ENCODE results near the gene AP1S3.

Gene AP1S3

DNA sequence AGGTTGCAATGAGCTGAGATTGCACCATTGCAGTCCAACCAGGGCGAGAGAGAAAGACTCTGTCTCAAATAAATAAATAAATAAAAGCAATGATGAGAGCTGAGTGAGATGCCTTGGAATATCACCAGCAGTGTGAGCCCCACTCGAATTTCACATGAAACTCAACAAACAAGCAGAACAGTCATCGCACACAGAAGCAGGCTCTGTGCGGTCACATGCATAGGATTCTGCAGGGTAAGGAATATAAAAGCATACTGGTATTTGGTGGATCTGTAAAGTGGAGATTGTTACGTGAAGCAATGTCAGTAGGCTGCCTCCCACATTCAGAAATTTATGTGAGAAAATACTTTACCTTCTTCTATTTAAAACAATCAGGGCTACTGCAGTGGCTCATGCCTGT is 18.0 kb upstream of the AP1S3 start:
- Histone ChIP-seq H3K4me3 (no peak overlapping the region), H3K27ac (no peak overlapping the region)

DNA sequence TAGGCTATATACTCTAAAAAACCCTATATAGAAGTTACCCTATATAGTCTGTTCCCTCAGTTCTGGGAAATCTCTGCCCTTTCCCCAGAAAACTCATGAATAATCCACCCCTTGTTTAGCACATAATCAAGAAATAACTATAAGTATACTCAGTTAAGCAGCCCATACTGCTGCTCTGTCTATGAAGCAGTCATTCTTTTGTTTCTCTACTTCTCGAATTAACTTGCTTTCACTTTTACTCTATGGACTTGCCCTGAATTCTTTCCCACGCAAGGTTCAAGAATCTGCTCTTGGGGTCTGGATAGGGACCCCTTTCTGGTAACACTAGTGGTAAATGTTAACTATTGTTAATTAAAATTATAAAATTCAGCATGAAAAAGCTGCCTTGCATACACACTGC is 17.4 kb upstream of the AP1S3 start:
- H3K27ac ChIP-seq: no peak overlapping the region
- H3K4me3 ChIP-seq: no peak overlapping the region

- Histone ChIP-seq H3K27ac (no peak overlapping the region), H3K4me3 (no peak overlapping the region)
Measured at GRCh38 chr2:223853425-223853837, 16.0 kb upstream of the AP1S3 start.

DNA sequence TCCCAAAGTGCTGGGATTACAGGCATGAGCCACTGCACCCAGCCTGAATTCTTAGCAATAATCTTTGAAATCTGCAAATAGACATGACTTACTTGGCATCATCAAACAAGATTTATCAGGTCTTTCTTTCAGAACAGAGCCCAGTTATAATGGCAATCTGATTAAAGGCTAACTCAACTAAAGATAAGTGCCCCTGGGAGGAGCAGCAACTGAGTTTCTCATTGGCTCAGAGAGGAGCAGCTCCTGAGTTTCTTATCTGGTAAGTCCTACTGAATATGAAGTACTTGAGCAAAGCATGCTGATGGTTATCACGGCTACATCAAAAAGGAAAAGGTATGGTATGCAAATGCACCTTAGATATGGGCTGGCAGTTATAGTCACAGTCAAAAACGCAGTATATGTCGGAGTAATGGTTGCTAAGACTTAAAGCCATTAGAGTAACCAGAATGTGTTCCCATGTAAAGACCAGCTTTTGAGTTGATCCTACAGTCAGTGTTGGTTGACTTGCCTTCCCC is 15.0 kb upstream of the AP1S3 start:
- Histone ChIP-seq H3K27ac (no peak overlapping the region), H3K4me3 (no peak overlapping the region)

DNA sequence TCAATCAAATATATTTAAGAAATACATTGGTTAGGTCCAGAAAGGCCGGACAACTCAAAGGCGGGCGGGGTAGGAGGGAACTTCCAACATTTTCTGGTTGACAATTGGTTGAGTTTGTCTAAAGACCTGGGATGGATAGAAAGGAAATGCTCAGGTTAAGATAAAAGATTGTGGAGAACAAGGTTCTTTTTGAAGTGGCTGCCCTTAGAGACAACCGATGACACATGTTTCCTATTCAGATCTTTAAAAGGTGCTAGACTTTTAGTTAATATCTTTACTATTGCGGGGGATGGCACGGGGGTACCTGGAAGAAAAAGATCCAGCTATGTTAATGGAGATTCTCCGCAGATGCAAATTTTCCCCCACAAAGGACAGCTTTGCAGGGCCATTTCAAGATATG is 10.0 kb upstream of the AP1S3 start:
- no peak overlapping the region for H3K27ac ChIP-seq
- H3K4me3 ChIP-seq: no peak overlapping the region

- no peak overlapping the region for H3K27ac ChIP-seq
- H3K4me3 ChIP-seq: no peak overlapping the region
Measured at GRCh38 chr2:223846515-223846914, 9.1 kb upstream of the AP1S3 start.

DNA sequence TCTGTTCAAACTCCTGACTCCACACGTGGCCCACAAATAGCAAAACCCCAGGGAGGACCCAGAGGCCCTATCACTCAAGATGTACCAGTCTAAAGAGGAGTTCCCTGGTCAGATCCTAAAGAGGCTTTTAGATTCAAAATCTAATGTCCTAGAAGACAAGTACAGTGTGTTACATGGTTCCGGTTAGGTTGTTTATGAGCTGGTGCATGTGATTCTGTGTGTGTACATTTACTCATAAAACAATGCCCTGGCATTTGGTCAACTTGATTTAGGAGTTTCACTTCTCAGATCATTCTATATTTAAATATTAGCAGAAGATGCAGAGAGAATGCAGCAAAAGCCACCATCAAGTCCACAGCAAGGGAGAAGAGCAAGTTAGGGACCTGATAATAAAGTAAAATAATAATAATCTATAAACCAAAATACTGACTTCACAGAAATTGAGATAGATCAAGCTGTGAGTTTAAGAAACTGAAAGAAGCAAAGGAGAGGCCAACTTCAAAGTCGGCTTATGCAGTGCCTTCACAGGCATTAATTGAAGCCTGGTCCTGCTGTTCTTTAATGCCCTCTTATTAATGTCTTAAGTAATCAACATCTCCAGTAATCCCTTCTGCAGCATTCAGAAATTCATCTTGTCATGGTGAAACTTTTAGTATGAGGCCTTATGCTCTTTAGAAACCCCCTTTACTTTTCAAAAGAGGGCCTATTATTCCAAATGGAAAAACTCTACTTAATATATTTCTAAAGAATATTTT is 4.2 kb upstream of the AP1S3 start:
- no peak overlapping the region for H3K4me3 ChIP-seq
- H3K27ac ChIP-seq: peak overlapping the region in 1 of 21 experiments; percentile 24

- Histone ChIP-seq H3K27ac (peak overlapping the region in 3 of 21 experiments; percentile 16 to 75 (median 72)), H3K4me3 (peak overlapping the region in 2 of 7 experiments; percentile 76 to 80)
Measured at GRCh38 chr2:223835701-223836532, 1.5 kb downstream of the AP1S3 start.

GRCh38 chr2:223834431-223834830 is 3.0 kb downstream of the AP1S3 start:
- Histone ChIP-seq H3K27ac (no peak overlapping the region), H3K4me3 (no peak overlapping the region)

- Histone ChIP-seq H3K4me3 (no peak overlapping the region), H3K27ac (no peak overlapping the region)
Measured at GRCh38 chr2:223832241-223832903, 5.0 kb downstream of the AP1S3 start.

- Histone ChIP-seq H3K27ac (no peak overlapping the region), H3K4me3 (no peak overlapping the region)
Measured at GRCh38 chr2:223829128-223829527, 8.3 kb downstream of the AP1S3 start.

- no peak overlapping the region for H3K4me3 ChIP-seq
- no peak overlapping the region for H3K27ac ChIP-seq
Measured at GRCh38 chr2:223828314-223828713, 9.1 kb downstream of the AP1S3 start.

- H3K27ac ChIP-seq: no peak overlapping the region
Measured at GRCh38 chr2:223826995-223827394, 10.4 kb downstream of the AP1S3 start.

GRCh38 chr2:223824301-223824700 is 13.1 kb downstream of the AP1S3 start:
- no peak overlapping the region for H3K4me3 ChIP-seq
- H3K27ac ChIP-seq: no peak overlapping the region

More at GRCh38 chr2:223826995-223827394, 10.4 kb downstream of the AP1S3 start:
- no peak overlapping the region for H3K4me3 ChIP-seq

GRCh38 chr2:223822818-223823217 is 14.6 kb downstream of the AP1S3 start:
- Histone ChIP-seq H3K4me3 (no peak overlapping the region), H3K27ac (no peak overlapping the region)

DNA sequence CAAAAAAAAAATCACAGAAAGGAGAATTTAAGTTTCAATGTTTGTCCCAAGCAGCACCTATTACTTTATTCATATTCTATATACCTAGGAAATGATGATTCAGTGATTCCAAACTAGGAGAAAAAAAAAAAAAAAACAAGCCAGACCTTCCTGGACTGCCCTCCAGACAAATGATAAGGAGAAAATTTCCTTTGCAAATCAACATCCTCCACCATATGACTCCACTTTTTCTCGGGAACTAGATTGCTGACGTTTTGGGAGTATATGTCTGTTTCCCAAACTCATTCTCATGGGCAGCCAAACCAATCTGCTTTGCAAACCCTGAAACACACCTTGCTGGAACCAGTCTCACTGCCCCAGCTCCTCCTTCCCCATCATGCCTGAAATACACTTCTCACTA is 16.8 kb downstream of the AP1S3 start:
- Histone ChIP-seq H3K27ac (no peak overlapping the region), H3K4me3 (no peak overlapping the region)

GRCh38 chr2:223819891-223820290 is 17.5 kb downstream of the AP1S3 start:
- Histone ChIP-seq H3K4me3 (no peak overlapping the region), H3K27ac (no peak overlapping the region)

GRCh38 chr2:223815884-223816570 is 21.4 kb downstream of the AP1S3 start:
- peak overlapping the region in 2 of 21 experiments; percentile 17 to 45 for H3K27ac ChIP-seq

DNA sequence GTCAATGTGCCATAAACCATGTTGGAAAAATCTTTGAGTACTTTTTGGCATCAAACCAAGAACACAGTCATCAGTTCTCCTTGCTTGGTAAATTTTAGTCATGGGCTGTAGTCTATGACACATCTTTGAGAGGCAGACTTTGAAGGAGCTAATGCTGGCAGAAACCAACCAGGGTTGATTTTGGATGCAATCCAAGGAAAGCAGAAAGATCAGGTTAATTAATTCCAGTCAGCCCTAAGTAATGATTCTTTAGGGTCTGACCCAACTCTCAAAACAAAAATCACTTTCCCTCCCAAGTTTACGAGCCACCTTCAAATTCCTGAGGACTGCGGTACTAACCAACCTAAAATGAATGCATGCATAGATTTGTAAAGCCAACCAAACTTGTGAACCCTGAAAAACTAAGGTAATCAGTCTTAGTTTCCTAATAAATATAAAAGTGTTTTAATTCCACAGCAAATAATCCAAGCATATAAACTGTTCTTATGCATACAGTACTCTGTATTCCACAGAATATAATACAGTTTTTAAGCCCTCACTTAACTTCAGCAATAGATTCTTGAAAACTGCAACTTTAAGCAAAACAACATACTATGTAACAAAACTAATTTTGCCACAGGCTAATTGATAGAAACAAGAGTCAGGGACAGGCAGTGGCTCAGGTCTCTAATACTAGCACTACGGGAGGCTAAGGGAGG is 22.0 kb downstream of the AP1S3 start:
- Histone ChIP-seq H3K27ac (peak overlapping the region in 3 of 21 experiments; percentile 17 to 45 (median 20)), H3K4me3 (no peak overlapping the region)

More at GRCh38 chr2:223815884-223816570, 21.4 kb downstream of the AP1S3 start:
- no peak overlapping the region for H3K4me3 ChIP-seq

Data from skin epidermis (tissue), 12 donors.